Renal cortical epithelial cell (primary cell): Measurements from ENCODE around the gene IL4. TPM values are rescaled to one million over a fixed set of nuclear protein-coding genes. Genes with fewer than 3 reads are reported as not detected.
A peak's percentile ranks its signal among the peaks of the same experiment; 100 is the strongest.
"Not testable (repeated sequence)": the region's sequence is repeated elsewhere in the genome, so short reads cannot be mapped to it uniquely, and the experiment has no call there.

Experiments used
- DNase-seq: peaks from one replicate; pipeline ENCODE4 v3.0.0-alpha.2; 2011; ENCODE audit warnings: low read depth
- total RNA-seq: library from RNA; depleted of rRNA; stranded (reverse); fragments of >200 nt; gene quantifications from 2 replicates; pipeline ENCODE4 v1.2.3, GENCODE V29; 2014

The IL4 gene
- total RNA-seq, 1 donor from 2014 or later, result not detected

- DNase-seq, result peak; percentile 93
These were observed 1.1 kb downstream of the IL4 start for GRCh38 chr5:132674671-132675506.

- DNase-seq, result no peak
These were observed 2.3 kb downstream of the IL4 start for GRCh38 chr5:132675936-132676689.

- DNase-seq, result peak; percentile 89
These were observed 3.4 kb downstream of the IL4 start for GRCh38 chr5:132677191-132677590.

GRCh38 chr5:132677682-132678400 lies 4.1 kb downstream of the IL4 start:
- DNase-seq, result no peak

- no peak for DNase-seq
These were observed 4.9 kb downstream of the IL4 start for GRCh38 chr5:132678735-132679134.

GRCh38 chr5:132679166-132679565 lies 5.4 kb downstream of the IL4 start:
- no peak for DNase-seq

- DNase-seq, result no peak
These were observed 6.1 kb downstream of the IL4 start for GRCh38 chr5:132679717-132680380.

- no peak for DNase-seq
These were observed 7.1 kb downstream of the IL4 start for GRCh38 chr5:132680780-132681475.

- no peak for DNase-seq
These were observed 7.7 kb downstream of the IL4 start for GRCh38 chr5:132681476-132681831.

- no peak for DNase-seq
These were observed 8.2 kb downstream of the IL4 start for GRCh38 chr5:132681983-132682382.

- no peak for DNase-seq
These were observed 10.7 kb downstream of the IL4 start for GRCh38 chr5:132684491-132684890.

- DNase-seq, result no peak
These were observed 11.3 kb downstream of the IL4 start for GRCh38 chr5:132684922-132685720.

GRCh38 chr5:132686193-132686592 lies 12.4 kb downstream of the IL4 start:
- DNase-seq, result no peak

- no peak for DNase-seq
These were observed 14.2 kb downstream of the IL4 start for GRCh38 chr5:132687995-132688394.

- DNase-seq, result no peak
These were observed 14.9 kb downstream of the IL4 start for GRCh38 chr5:132688536-132689339.

GRCh38 chr5:132689513-132689912 lies 15.7 kb downstream of the IL4 start:
- DNase-seq, result no peak

- no peak for DNase-seq
These were observed 16.4 kb downstream of the IL4 start for GRCh38 chr5:132690156-132690555.

GRCh38 chr5:132691755-132692631 lies 18.2 kb downstream of the IL4 start:
- not testable (repeated sequence) for DNase-seq

GRCh38 chr5:132692632-132692967 lies 18.8 kb downstream of the IL4 start:
- no peak for DNase-seq
